Myocyte (in vitro differentiated cells): ENCODE measurements around the gene ACTR3C. TPM values are rescaled to one million over a fixed set of nuclear protein-coding genes. Genes with fewer than 3 reads are reported as not detected.
"Not testable (repeated sequence)": the region's sequence is repeated elsewhere in the genome, so short reads cannot be mapped to it uniquely, and the experiment has no call there.

Experiments
- DNase-seq: peaks from one replicate; pipeline ENCODE4 v3.0.0-alpha.2; 2012; ENCODE audit warnings: low read depth
- total RNA-seq: library from RNA; depleted of rRNA; stranded (reverse); fragments of >200 nt; gene quantifications from 2 replicates; pipeline ENCODE4 v1.2.3, GENCODE V29; 2014

Gene ACTR3C
- total RNA-seq, 1 donor from 2014 or later, result 0.32 TPM

DNA sequence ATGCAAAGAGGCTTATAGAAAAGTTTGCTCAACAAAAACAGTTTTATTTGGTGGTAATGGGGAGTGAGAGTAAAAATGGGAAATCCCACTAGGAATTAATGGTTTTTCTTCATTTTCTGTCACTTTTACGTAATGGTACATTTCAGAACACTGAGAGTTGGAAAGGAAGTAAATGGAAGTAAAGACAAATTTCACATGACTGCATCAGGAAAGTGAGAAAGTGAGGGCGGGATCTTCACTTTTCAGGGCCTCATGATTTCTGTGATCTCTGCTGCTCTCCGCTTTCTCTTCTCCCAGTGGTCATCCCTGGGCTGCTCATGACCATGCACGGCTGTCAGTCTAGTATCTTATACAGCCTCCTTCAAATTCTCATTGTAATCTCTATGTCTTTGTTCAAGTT lies 117.5 kb downstream of the ACTR3C start:
- DNase-seq, result not testable (repeated sequence)

DNA sequence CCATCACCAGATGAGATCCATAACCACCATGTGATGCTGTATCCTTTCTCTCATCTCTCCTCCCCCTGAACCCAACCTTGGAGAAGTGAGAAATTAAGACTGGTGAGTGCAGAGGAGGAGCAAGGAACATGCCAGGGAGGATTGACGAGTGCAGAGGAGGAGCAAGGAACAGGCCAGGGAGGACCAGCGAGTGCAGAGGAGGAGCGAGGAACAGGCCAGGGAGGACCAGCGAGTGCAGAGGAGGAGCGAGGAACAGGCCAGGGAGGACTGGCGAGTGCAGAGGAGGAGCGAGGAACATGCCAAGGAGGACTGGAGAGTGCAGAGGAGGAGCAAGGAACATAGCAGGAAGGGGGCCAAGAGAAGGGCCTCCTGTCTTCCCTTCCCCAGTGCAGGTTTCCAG lies 118.8 kb downstream of the ACTR3C start:
- not testable (repeated sequence) for DNase-seq

DNA sequence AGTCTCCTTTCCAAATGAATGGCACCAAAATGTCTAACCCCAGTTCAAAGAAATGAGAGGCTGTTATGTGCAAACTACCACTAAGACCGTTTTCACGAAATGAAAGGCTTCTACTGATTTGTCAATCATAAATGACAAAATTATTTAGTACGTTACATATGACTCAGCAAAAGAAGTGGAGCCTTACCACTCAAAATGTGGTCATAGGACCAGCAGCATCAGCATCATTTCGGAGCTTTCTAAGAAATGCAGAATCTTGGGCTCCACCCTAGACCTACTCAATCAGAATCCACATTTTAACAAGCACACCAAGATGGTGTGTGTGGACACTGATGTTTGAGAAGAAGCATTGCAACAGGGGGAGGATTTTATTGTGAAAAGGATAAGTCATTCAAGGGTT lies 120.5 kb downstream of the ACTR3C start:
- DNase-seq, result not testable (repeated sequence)

Other genes with a start within 250 kb of the ACTR3C start
- not detected in 2 replicates for gene LRRC61, start 190 bp downstream of the ACTR3C start, total RNA-seq
- 202 and 252 TPM in 2 replicates for gene RARRES2, start 18.1 kb upstream of the ACTR3C start, total RNA-seq
- 262 and 362 TPM in 2 replicates for gene REPIN1, start 45.3 kb upstream of the ACTR3C start, total RNA-seq
- 17.8 and 21.2 TPM in 2 replicates for gene ZNF775, start 55.8 kb upstream of the ACTR3C start, total RNA-seq
- not detected in 2 replicates for gene GIMAP8, start 127.1 kb upstream of the ACTR3C start, total RNA-seq
- gene GIMAP7, start 191.3 kb upstream of the ACTR3C start, total RNA-seq, result not detected in 2 replicates
- gene GIMAP4, start 243.8 kb upstream of the ACTR3C start, total RNA-seq, result not detected in 2 replicates